AG20443 (cell line): ENCODE measurements around the gene TIMM29.
"Not testable (repeated sequence)": the region's sequence is repeated elsewhere in the genome, so short reads cannot be mapped to it uniquely, and the experiment has no call there.

Source experiments
- DNase-seq: peaks from one replicate; pipeline ENCODE4 v3.0.0; 2012; ENCODE audit warnings: low spot score, mixed read lengths

TIMM29 gene

DNA sequence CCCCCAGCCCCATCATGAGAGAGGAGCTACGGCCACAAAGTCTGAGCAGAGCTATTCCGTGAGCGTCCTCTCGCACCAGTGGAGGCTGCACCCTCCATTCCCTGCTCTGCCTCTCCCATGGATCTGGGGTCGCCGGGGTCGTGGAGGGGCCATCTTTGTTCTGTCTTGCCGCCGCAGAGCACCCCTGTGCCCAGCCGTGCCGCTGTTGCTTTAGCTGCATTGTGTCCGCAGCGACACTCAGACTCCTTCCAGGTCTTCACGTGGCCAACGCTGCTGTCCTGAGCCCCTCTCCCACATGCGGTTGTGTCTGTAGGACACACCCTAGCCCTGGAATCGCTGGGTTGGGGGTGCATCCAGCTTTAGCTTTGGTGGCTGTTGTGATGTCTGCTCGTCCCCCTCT lies 16.0 kb upstream of the TIMM29 start:
- DNase-seq, result no peak

DNA sequence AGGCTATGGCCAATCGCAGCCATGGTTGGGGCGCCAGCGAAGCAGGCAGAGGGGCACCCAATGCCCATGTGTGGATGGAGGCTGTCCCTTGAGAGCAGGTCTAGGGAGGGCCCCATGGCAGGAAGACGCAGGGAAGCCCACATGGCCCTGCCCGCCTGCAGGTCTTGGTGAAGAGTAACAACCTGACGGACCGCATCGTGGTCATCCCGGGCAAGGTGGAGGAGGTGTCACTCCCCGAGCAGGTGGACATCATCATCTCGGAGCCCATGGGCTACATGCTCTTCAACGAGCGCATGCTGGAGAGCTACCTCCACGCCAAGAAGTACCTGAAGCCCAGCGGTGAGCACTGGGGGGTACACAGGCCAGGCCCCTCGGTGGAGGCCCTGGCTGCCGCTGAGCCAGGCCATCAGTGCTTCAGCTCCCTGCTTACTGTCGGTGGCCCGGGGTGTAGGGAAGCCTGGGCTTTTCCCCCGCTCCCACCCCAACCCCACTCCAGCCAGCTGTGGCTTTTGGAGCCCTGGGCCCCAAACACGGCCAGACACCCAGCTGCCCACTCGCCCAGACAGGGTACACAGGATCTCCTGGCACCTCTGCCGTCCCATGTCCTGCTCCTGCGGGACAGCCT lies 14.8 kb upstream of the TIMM29 start:
- no peak for DNase-seq

DNA sequence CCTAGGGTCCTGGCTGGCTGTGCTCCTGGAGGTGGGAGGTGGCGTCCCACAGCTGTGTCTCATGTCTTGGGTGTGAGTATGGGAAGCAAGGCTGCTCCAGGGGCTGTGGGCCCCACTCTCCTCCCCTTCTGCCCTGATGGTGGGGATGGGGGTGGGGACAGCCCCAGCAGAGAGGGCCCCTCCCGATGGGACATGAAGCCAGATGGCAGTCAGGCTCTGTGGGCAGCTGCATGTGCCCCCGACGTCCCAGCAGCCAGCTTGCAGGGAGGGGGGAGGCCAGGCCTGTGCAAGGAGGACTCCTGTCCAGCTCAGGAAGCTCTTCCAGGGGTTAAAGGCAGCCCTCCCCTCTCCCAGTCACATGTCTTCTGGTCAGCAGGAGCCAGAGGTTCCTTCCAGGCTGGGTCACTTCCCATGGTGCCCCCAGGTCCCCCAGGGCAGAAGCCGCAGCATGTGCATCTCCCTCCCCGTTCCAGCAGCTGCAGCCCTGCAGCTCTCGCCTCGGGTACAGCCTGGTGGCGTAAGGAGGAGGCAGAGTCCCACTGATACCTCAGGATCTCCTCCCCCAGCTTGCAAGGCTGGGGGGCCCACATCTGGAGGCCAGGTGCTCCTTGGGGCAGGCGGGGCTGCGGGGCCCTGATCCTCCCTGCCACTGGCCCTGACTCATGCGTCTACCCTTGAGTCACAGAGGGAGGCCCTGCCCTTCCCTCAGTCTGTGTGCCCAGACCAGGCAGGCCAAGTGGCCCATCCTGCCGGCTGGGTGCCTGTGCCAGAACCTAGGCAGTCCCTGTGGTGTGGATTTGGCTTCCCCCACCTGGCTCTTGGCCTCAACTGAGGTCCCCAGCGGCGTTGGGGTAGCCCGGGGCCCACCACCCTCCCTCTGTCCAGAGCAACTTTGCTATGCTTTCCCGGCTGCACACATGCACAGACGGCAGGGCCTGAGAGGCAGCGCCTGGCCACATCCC lies 13.2 kb upstream of the TIMM29 start:
- DNase-seq, result peak; percentile 96

DNA sequence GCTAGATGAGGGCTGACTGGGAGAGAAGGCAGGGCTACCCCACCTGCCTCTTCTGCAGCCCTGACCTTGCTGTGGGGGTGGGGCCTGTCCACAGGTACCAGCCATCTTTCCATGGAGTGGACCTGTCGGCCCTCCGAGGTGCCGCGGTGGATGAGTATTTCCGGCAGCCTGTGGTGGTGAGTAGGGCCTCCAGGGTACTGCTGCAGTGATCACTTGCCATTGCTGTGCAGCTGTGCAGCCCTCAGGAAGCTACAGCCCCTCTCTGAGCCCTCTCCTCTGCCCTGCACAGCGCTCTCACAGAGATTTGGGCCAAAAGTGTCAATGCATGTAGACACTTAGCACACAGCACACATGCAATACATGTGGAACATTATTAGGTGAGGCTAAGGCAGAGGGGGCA lies 12.0 kb upstream of the TIMM29 start:
- no peak for DNase-seq

DNA sequence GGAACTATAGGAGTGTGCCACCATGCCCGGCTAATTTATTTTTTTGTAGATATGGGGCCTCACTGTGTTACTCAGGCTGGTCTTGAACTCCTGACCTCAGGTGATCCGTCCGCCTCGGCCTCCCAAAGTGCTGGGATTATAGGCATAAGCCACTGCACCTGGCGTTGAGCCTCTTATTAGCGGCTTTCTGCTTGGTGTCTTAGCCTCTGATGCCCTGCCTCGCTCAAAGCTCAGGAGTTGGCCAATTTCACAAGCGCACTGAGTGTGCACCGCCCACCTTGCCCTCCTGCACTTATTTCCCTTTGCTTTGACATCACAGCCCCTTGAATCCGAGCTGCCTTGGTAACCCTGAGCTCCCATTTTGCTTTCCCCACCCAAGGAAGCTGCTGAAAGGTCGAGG lies 10.3 kb upstream of the TIMM29 start:
- no peak for DNase-seq

DNA sequence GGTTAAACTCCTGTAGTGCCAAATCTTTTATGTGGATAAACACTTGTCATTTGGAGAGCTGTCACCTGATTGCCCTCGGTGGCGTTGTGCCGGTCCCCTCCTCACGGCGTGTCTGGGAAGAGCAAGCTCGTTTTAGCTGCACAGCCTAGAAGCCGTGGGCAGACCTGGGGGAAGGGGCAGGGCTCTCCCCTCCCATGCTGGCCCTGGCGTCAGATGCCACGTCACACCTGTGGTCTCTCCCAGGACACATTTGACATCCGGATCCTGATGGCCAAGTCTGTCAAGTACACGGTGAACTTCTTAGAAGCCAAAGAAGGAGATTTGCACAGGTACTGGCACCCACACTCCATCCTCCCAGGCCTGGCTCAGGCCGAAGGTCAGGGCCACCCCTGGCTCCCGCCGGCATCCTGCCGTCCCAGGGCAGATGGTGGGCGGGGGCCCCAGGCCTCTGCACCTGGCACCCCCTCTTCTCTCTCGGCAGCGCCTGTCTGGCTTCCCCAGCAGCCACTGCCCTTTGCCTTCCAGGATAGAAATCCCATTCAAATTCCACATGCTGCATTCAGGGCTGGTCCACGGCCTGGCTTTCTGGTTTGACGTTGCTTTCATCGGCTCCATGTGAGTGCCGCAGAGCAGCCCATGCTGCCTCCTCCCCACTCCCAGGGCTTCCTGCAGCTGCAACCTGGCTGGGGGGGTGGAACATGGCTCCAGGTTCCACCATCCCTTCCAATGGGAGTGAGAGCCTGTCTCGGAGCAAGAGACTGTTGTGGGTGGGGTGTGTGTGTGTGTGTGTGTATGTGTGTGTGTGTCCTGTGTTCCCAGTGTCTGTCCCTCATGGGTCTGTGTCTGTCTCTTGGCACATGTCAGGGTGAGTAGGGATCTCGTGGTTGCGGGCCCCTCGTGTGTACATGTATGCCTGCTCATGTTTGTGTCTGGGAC lies 9.0 kb upstream of the TIMM29 start:
- DNase-seq, result no peak

DNA sequence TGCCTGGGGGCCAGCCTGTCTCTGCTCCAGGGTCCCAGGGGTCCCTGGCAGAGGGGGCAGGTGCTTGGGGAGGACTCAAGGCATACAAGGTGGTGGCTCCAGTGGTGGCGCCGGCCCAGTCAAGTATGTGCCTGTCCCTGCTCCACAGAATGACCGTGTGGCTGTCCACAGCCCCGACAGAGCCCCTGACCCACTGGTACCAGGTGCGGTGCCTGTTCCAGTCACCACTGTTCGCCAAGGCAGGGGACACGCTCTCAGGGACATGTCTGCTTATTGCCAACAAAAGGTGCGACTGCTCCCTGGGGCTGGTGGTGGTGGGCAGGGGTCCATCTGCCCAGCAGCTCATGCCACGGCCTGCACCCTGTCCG lies 8.3 kb upstream of the TIMM29 start:
- DNase-seq, result no peak

DNA sequence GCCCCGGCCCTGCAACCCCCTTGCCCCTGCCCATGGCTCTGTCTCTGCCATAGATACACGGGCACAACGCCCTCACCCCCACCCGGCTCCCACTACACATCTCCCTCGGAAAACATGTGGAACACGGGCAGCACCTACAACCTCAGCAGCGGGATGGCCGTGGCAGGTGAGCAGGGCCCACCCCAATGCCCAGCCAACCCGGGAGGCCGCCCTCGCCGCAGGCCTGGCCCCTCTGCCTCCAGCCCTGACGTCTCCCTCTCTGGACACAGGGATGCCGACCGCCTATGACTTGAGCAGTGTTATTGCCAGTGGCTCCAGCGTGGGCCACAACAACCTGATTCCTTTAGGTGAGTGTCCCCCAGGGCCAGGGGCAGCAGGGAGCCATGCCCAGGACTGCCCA lies 7.8 kb upstream of the TIMM29 start:
- peak; percentile 3 for DNase-seq

DNA sequence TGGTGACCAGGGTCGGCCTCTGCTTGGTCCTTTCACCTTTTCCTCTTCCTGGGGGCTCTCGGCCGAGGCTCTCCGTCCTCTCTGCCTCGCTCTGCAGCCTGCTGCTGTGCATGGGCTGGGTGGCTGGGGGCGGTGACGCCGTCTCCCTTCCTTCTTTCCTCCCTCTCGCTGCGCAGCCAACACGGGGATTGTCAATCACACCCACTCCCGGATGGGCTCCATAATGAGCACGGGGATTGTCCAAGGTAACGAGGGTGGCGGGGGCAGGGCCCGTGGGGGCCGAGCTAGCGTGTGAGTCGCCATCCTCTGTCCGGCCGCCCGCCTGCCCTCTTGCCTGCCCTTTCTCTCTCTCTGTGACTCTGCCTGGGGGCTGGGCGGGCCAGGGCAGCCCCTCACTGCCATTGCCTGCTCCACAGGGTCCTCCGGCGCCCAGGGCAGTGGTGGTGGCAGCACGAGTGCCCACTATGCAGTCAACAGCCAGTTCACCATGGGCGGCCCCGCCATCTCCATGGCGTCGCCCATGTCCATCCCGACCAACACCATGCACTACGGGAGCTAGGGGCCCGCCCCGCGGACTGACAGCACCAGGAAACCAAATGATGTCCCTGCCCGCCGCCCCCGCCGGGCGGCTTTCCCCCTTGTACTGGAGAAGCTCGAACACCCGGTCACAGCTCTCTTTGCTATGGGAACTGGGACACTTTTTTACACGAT lies 7.3 kb upstream of the TIMM29 start:
- peak; percentile 4 for DNase-seq

DNA sequence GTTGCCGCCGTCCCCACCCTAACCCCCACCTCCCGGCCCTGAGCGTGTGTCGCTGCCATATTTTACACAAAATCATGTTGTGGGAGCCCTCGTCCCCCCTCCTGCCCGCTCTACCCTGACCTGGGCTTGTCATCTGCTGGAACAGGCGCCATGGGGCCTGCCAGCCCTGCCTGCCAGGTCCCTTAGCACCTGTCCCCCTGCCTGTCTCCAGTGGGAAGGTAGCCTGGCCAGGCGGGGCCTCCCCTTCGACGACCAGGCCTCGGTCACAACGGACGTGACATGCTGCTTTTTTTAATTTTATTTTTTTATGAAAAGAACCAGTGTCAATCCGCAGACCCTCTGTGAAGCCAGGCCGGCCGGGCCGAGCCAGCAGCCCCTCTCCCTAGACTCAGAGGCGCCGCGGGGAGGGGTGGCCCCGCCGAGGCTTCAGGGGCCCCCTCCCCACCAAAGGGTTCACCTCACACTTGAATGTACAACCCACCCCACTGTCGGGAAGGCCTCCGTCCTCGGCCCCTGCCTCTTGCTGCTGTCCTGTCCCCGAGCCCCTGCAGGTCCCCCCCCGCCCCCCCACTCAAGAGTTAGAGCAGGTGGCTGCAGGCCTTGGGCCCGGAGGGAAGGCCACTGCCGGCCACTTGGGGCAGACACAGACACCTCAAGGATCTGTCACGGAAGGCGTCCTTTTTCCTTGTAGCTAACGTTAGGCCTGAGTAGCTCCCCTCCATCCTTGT lies 6.5 kb upstream of the TIMM29 start:
- DNase-seq, result peak; percentile 5

DNA sequence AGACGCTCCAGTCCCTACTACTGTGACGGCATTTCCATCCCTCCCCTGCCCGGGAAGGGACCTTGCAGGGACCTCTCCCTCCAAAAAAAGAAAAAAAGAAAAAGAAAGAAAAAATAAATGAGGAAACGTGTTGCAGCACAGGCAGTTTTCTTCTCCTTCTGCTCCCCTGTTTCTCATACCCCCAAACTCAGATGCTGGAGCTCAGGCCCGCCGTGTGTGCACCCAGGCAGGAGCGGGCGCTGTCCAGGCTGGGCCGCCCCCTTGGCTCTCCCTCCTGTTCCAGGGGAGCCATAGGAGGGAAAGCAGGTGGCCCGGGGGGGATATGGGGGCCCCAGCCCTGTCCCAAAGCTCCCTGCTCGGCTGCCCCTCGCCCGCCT lies 6.0 kb upstream of the TIMM29 start:
- DNase-seq, result no peak

DNA sequence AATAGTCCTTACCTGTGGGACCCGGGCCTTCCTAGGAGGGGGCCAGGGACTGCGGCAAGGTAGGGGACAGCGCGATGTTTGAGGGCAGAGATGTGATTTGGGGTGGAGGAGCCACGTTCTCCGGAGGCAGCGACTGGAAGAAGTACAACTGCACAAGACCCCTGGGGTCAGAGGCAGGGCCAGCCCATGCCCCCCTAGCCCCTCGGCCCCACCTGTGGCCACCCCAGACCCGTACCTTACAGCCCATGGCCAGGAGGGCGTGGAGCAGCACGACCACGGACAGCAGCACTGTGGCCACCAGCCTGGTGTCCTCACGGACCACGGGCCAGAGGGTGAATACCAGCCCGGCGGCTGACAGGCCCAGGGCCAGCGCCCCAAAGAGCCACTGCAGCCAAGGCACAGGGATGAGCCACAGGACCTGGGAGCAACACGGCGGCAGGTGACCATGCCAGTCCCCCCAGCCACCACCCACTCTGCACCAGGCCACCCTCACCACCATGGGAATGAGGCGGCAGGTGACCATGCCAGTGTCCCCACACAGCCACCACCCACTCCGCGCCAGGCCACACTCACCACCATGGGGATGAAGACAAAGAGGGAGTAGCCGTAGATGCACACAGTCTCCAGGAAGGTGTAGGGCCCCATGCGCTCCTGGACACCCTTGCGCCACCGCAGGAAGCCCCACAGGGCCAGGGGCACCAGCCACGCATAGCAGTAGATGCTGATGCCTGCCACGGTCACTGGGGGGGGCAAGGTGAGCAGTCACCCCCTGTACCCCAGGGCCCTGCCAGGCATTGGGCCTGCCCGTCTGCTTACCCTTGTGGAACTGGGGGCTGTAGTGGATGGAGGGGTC lies 5.1 kb upstream of the TIMM29 start:
- peak; percentile 4 for DNase-seq

DNA sequence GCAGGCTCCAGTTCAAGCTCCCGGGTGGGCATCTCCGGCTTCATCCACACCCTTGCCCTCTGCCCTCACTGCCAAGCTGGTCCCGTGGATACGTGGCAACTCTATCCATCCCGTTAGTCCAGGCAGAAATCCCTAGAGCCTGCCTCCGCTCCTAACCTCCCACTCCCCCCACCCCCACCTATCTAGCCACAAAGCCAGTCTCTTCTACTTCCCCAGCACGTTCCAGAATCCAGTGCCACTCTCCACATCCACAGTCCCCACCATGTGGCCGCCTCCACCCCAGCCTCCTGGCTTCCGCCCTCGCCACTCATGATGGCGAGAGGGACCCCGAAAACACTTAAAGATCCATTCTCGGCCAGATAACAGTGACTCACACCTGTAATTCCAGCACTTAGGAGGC lies 4.0 kb upstream of the TIMM29 start:
- no peak for DNase-seq

DNA sequence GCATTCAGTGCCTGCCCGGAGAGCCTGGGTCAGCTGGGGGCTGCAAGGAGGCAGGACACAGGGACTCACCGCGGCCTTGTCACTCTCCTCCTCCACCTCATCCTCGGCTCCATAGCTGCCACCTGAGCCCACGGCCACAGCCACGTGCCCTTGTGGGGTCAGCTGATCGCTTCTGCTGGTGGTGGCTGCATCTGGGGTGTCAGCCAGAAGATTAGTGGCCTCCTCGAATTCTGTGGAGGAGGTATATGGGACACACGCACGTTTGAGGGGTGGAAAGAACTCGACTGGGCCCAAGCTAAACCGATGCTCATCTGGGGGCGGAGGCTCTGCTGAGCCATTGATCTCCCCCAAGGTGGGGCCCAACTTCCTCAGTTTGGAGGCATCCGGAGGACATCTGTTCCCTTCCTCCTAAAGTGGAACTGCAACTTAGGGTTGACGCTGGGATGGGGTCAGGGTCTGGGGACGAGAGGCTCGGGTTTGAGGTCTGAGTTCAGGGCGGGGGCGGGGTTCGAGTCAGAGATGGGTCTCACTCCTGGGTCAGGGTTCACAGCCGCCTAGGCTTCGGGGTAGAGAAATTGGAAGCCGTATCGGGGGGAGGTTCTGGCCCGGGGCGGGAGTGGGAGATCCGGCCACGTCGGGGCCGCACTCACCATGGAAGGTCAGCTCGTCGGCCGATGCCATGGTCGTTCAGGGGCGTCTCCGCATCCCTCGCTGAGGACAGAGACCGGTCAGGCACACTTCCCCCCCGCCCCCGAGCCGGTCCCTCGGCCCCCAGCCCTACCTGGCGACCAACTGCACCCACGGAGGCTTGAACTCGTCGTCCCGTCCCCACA lies 665 bp upstream of the TIMM29 start:
- DNase-seq, result peak; percentile 29

DNA sequence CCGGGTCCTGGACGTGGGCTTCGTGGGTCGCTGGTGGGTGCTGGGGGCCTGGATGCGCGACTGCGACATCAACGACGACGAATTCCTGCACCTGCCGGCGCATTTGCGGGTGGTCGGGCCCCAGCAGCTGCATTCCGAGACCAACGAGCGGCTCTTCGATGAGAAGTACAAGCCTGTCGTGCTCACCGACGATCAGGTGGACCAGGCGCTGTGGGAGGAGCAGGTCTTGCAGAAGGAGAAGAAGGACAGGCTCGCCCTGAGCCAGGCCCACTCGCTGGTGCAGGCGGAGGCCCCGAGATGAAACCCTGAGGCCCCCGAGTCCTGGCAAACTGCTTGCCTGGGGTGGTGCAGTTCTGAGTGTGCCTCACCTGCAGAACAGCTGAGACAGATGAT lies 787 bp downstream of the TIMM29 start:
- peak; percentile 7 for DNase-seq

DNA sequence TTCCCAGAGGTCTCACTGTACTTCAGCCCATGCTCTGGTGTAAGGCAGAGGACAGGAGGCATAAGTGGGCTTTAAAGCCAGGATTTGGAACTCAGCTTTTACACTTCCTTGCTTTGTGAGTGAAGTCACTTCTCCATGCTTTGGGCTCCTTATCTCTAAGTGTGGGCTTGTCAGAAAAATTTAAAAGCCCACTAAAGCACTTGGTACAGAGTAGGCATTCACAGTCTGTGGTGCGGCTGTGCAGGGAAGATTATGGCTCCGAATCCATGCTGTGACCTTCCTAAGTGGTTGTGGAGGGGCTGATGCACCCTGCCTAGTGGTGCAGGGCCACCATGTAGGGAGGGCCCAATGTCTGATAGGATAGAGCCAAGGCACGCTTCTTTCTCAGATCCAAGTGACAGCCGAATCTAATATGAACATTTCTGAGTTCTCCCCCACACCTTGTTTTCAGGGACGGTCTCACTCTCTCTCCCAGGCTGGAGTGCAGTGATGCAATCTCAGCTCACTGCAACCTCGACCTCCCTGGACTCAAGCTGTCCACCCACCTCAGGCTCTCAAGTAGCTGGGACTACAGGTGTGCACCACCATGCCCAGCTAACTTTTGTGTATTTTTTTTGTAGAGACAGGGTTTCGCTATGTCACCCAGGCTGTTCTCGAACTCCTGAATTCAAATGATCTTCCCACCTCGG lies 6.9 kb downstream of the TIMM29 start:
- DNase-seq, result no peak

DNA sequence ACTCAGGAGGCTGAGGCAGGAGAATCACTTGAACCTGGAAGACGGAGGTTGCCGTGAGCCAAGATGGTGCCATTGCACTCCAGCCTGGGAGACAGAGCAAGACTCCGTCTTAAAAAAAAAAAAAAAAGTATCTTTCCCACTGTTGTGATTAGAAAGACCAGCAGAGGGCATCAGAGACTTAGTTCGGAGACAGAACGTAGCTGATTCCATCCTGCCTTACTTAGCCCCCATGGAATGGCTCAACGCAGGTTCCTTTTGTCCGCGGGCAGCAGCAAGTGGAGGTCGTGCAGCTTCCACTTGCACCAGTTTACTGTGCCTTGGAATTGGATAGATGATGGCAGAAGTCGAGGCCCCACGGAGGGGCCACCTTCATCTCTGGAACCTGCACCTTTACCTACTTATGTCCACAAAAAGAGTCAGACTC lies 8.1 kb downstream of the TIMM29 start:
- DNase-seq, result peak; percentile 77

DNA sequence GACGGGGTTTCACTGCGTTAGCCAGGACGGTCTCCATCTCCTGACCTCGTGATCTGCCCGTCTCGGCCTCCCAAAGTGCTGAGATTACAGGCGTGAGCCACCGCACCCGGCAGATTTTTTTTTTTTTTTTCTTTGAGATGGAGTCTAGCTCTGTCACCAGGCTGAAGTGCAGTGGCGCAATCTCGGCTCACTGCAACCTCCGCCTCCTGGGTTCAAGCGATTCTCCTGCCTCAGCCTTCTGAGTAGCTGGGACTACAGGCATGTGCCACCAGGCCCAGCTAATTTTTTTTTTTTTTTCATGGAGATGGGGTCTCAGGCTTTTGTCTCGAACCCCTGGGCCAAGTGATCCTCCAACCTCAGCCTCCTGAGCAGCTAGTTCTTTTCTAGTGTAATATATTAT lies 13.0 kb downstream of the TIMM29 start:
- not testable (repeated sequence) for DNase-seq

DNA sequence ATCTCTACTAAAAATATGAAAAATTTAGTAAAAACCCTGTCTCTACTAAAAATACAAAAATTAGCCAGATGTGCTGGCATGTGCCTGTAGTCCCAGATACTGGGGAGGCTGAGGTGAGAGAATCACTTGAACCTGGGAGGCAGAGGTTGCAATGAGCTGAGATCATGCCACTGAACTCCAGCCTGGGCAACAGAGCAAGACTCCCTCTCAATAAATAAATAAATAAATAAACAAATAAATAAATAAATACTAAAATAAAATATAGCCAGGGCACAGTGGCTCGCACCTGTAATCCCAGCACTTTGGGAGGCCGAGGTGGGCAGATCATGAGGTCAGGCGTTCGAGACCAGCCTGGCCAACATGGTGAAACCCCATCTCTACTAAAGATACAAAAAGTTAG lies 14.8 kb downstream of the TIMM29 start:
- DNase-seq, result not testable (repeated sequence)
